Right renal cortex interstitium (tissue), 3 donors: ENCODE measurements around the gene DCLK1. TPM values are rescaled to one million over a fixed set of nuclear protein-coding genes. Genes with fewer than 3 reads are reported as not detected.
"Not testable (repeated sequence)": the region's sequence is repeated elsewhere in the genome, so short reads cannot be mapped to it uniquely, and the experiment has no call there.

Experiments
- DNase-seq, 3 donors: peaks; one replicate each; pipeline ENCODE4 v3.0.0-alpha.2; 2013; ENCODE audit warnings: low read depth in 3 of 3, low spot score in 2 of 3
- polyA plus RNA-seq, 3 donors: library from polyadenylated mRNA; unstranded; fragments of 120-200 nt; gene quantifications; one replicate each; pipeline ENCODE4 v1.2.1, GENCODE V29; 2013; ENCODE audit not compliant: insufficient read length in 3 of 3

Gene DCLK1
- polyA plus RNA-seq, 3 donors: 3.5 to 6.3 (median 4.4) TPM

GRCh38 chr13:36132376-36132775 lies 1.2 kb upstream of the DCLK1 start:
- DNase-seq: no peak

GRCh38 chr13:36131931-36132297 lies 732 bp upstream of the DCLK1 start:
- DNase-seq: no peak

DNA sequence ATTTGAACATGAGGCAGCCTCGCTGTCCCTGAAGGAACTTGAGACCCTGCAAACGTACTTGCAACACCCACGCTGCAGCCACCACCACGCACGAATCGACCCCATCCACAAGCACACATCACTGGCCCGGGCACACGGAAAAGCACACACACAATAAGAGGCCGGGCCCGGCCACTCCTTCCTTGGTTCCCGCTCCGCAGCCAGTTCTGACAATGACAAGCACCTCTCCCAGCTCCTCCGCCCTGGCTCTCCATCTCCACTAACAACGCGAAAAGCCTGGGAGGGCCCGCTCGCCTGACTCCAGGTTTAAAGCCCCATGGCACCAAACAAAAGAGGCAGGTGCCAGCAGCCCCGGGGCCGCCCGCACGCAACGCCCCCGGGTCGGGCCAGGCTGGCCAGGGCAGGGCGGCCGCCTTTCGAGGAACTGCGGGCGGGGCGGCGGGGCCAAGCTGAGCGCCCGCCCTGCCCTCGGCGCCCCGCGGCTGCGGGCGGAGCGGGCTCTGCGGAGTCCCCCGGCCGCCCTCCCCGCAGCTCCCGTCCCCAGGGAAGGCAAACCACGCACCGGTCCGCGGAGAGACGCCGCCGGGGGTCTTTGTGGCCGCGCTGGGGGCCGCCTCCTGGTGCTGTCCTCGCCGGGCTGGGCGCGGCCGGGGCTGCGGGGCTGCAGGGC lies 495 bp downstream of the DCLK1 start:
- no peak for DNase-seq

- no peak for DNase-seq
Observed at GRCh38 chr13:36130193-36130551, 1.0 kb downstream of the DCLK1 start.

- no peak for DNase-seq
Observed at GRCh38 chr13:36129539-36129938, 1.6 kb downstream of the DCLK1 start.

DNA sequence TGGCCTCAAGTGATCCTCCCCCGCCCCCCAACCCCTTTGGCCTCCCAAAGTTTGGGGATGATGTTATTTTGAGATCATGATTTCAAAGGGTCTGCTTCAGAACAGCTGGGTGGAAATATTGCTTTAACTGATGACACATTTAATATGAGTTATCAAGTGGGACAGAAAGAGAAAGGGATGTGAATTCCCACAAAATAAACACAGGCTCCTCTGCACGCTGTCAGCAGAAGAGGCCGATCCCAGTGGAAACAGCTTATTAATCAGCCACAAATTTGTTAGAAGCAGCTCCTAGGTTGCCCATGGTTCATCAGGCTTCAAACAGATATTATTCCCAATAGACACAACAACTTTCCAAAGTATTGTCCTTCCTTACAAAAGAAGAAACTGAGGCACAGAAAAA lies 4.7 kb downstream of the DCLK1 start:
- DNase-seq: no peak

GRCh38 chr13:36125841-36126240 lies 5.3 kb downstream of the DCLK1 start:
- DNase-seq: no peak

- no peak for DNase-seq
Observed at GRCh38 chr13:36124236-36124822, 6.9 kb downstream of the DCLK1 start.

DNA sequence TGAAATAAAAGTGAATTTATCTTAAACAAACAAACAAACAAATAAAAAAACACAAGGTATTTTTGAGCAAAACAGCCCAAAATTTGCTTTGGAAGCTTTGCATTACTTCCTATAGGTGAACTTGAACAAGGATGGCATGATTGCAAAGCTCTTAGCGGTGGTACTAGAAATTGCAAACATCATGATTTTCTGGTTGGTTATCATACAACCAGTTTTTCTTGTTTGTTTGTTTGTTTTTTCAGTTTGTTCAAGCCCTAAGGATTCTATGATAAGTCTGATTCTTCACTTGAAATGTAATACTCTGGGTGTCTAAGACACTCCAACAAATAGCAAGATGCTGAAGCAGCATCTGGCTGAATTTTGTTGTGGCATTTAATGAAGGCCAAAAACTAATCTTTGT lies 15.9 kb downstream of the DCLK1 start:
- DNase-seq: no peak

DNA sequence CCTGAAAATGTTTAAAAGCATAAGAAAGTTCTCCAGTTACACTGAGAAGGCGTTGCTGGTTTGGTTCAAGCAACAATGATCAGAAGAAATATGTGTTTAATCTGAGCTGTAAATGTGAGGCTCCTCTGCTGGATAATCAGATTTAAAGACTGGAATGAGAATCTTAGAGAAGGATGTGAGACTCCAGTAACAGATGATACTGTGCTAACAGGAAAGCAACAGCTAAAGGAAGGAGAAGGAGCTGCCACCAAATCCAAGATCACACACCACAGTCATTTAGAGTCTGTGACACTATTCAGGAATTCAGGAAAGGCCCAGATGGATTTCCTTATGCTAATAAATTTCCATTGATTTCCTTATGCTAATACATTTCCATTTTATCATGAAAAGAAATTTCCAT lies 16.9 kb downstream of the DCLK1 start:
- DNase-seq: no peak

- DNase-seq: no peak
Observed at GRCh38 chr13:36108954-36109353, 22.2 kb downstream of the DCLK1 start.

- no peak for DNase-seq
Observed at GRCh38 chr13:36108342-36108741, 22.8 kb downstream of the DCLK1 start.

GRCh38 chr13:36107521-36107920 lies 23.7 kb downstream of the DCLK1 start:
- DNase-seq: no peak

DNA sequence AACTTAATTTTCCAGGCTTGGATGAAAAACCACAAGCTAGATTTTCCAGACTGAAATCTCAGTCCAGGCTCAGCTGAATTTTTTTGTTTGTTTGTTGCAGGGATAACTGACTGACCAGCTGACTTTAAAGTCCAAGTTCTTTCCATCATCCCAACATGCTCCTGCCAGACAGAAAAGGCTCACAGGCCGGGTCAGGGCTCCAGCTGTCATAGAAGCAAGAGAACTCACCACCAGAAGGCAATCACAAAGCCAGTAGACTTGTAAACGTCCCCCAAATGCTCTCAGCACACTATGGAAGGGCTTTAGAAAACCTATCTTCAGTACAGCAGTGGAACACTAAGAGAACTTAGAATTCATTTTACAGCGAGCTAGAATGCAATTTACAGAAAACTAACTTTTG lies 25.5 kb downstream of the DCLK1 start:
- no peak for DNase-seq

GRCh38 chr13:36102721-36103120 lies 28.5 kb downstream of the DCLK1 start:
- DNase-seq: no peak

GRCh38 chr13:36101907-36102306 lies 29.3 kb downstream of the DCLK1 start:
- DNase-seq: not testable (repeated sequence)

DNA sequence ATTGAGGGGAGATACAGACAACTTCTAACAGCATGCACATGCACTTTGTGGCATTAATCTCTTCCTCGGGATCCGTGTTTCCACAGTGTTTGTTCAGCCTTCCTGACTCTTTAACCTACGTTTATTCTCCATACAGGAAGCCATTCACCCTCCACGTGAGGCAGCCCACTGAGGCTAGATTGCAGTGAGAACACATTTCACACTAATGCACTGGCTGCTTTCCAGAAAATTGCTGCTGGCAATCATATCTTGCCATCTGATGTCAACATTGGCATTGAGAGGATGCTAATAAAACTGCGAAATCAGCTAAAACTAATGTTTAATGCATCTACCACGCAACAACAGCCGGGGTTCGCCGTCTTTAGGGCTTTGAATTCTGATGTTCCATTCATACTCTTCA lies 30.0 kb downstream of the DCLK1 start:
- DNase-seq: no peak

DNA sequence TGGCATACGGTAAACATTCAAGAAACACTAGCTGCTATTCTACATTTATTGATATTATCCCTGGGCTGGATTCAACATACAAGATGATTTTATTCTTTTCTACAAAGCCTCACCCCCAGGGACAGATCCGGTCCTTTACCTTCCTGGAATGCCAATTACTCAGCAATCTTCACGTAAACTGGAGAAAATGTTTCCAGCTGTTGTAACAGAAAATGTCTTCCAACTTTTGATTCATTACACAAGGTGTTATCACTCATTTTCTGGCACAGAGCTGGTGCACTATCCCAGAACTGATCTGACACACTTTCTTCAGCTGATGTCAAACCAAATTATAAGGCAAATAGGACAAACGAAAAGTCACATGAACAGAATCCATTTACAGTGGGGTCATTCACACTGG lies 33.1 kb downstream of the DCLK1 start:
- DNase-seq: no peak

- no peak for DNase-seq
Observed at GRCh38 chr13:36096461-36097416, 34.4 kb downstream of the DCLK1 start.

DNA sequence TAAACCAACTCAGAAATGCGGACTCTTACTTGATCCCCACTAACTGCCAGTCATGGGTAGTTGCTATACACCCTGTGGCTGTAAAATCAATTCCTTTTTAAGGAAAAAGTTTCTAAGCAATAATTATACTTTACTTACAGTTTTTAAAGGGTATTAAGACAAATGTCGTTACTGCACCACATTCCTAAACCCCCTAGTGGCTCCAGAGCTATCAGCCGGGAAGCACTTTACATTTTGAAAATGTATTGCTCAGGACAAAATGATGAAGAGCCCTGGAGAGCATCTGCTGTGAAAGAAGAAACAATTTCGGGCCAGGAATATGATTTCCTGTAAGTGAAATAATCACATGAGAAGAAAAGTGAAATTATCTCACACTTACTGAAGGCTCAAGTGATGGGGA lies 36.7 kb downstream of the DCLK1 start:
- no peak for DNase-seq

DNA sequence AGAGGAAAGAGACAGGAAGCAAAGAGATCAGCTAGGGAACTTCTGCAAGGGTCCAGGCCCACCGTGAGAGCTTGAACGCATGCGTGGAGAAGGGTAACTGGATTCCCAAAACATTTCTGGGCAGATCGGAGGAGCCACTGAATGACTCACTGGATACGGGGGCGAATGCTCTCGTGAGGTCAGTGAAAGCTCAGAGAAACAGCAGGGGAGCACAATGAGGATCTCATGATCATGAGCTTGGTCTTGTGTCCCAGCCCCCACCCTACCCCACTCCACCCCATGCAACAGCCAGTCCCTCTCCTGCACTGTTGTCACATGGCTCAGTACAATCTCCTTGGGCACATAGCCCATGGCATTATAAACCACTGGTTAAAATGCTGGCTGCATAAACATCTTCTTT lies 40.6 kb downstream of the DCLK1 start:
- DNase-seq: no peak

- no peak for DNase-seq
Observed at GRCh38 chr13:36089130-36089647, 42.0 kb downstream of the DCLK1 start.
